IMR-90 (cell line): ENCODE measurements around the gene RNU2-63P.

Source experiments
- BHLHE40 ChIP-seq: fragments of 150-350 bp; IDR thresholded peaks from 2 replicates; pipeline ENCODE4 v1.6.1; 2016; ENCODE audit warnings: mild to moderate bottlenecking, low read depth, low read length
- CEBPB ChIP-seq: IDR thresholded peaks from 2 replicates; pipeline ENCODE4 v1.6.1; 2012; ENCODE audit warnings: low read depth, low read length, improper control_type of control experiment
- CHD1 ChIP-seq: IDR thresholded peaks from 2 replicates; pipeline ENCODE4 v1.6.1; 2012; ENCODE audit warnings: low read depth, low read length, improper control_type of control experiment
- CTCF ChIP-seq: conservative IDR thresholded peaks from 2 replicates; pipeline ENCODE4 v1.5.1; 2012; ENCODE audit warnings: mild to moderate bottlenecking, low read depth, low read length, improper control_type of control experiment
- MAFK ChIP-seq: IDR thresholded peaks from 2 replicates; pipeline ENCODE4 v1.6.1; 2012; ENCODE audit warnings: low read depth, low read length, improper control_type of control experiment
- MAZ ChIP-seq: IDR thresholded peaks from 2 replicates; pipeline ENCODE4 v1.6.1; 2012; ENCODE audit warnings: low read depth, mild to moderate bottlenecking, low read length, improper control_type of control experiment, moderate library complexity, borderline replicate concordance
- NFE2L2 ChIP-seq: fragments of 150-350 bp; IDR thresholded peaks from 2 replicates; pipeline ENCODE4 v1.6.1; 2016; ENCODE audit warnings: low read depth, mild to moderate bottlenecking, low read length
- POLR2A ChIP-seq: IDR thresholded peaks from 2 replicates; pipeline ENCODE4 v1.6.1; 2012; ENCODE audit warnings: mild to moderate bottlenecking, low read depth, low read length
- RAD21 ChIP-seq: IDR thresholded peaks from 2 replicates; pipeline ENCODE4 v1.6.1; 2012; ENCODE audit warnings: low read length, improper control_type of control experiment
- RCOR1 ChIP-seq: IDR thresholded peaks from 2 replicates; pipeline ENCODE4 v1.6.1; 2012; ENCODE audit warnings: mild to moderate bottlenecking, low read length, improper control_type of control experiment; ENCODE audit not compliant: insufficient replicate concordance
- RFX5 ChIP-seq: IDR thresholded peaks from 2 replicates; pipeline ENCODE4 v1.8.0; 2012; ENCODE audit warnings: low read depth, mild to moderate bottlenecking, low read length, moderate library complexity
- SMC3 ChIP-seq: fragments of 150-350 bp; IDR thresholded peaks from 2 replicates; pipeline ENCODE4 v1.6.1; 2016; ENCODE audit warnings: low read depth, mild to moderate bottlenecking, antibody characterized with exemption, low read length, moderate library complexity
- USF2 ChIP-seq: fragments of 150-350 bp; IDR thresholded peaks from 2 replicates; pipeline ENCODE4 v1.6.1; 2017; ENCODE audit warnings: mild to moderate bottlenecking, antibody characterized with exemption, low read length, low read depth

- no peak for TF ChIP-seq CTCF
- no peak for TF ChIP-seq RFX5
- no peak for TF ChIP-seq NFE2L2
- TF ChIP-seq RAD21 = no peak
- TF ChIP-seq BHLHE40 = no peak
- no peak for TF ChIP-seq POLR2A
- no peak for TF ChIP-seq SMC3
- no peak for TF ChIP-seq RCOR1
- TF ChIP-seq CEBPB = no peak
- no peak for TF ChIP-seq CHD1
- no peak for TF ChIP-seq USF2
- TF ChIP-seq MAFK = no peak
- no peak for TF ChIP-seq MAZ
These were observed 19.8 kb downstream of the RNU2-63P start for GRCh38 chr2:87996570-87996969.
